ENCODE data around the gene PTF1A. TPM values are rescaled to one million over a fixed set of nuclear protein-coding genes. Genes with fewer than 3 reads are reported as not detected.
"Not testable (repeated sequence)": the region's sequence is repeated elsewhere in the genome, so short reads cannot be mapped to it uniquely, and the experiment has no call there.

Gene PTF1A
- total RNA-seq, 1 experiment from 2014 or later: not detected

GRCh38 chr10:23203369-23204325 is 11.5 kb downstream of the PTF1A start:
- no peak for DNase-seq (ENCODE audit: low read depth)

GRCh38 chr10:23204773-23205172 is 12.7 kb downstream of the PTF1A start:
- no peak for DNase-seq (ENCODE audit: low read depth)

- no peak for DNase-seq (ENCODE audit: low read depth)
Measured at GRCh38 chr10:23205972-23206642, 14.0 kb downstream of the PTF1A start.

DNA sequence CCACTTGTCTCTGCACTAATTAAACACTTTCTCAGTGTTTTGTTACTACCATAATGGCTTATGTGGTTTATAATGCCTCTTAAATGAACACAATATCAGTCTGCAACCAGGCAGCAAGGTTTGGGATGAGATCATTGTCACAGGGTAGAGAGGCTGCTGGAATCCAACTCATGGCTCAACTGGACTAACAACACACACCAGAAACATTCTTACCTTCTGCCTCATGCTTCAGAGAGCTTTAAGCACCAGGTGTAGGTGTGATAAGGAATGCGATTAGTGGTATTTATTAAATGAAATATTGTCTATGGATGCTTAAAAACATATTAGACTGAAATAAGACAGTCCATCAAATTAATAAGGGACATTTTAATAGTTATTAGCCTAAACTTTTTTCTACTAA is 25.4 kb downstream of the PTF1A start:
- DNase-seq (ENCODE audit: low read depth): no peak

- DNase-seq (ENCODE audit: low read depth): no peak
Measured at GRCh38 chr10:23230582-23230981, 38.5 kb downstream of the PTF1A start.

DNA sequence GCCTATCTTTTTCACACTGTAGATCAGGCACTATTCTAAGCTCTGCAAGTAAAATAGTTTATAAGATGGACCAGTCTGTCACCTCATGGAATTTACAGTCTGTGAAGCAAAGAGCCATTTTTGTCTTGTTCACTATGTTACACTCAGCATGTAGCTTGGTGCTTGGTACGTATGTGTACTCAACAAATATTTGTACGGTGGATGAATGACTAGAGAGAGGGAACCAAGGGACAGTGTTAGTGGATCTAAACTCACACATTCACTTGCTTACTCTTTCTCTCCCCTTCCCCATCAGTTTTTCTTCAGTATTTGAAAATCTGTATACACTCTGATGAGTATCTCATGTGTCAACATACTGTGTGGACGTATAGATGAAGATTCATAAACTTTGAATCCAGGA is 45.9 kb downstream of the PTF1A start:
- DNase-seq (ENCODE audit: low read depth): no peak

GRCh38 chr10:23241779-23242178 is 49.7 kb downstream of the PTF1A start:
- not testable (repeated sequence) for DNase-seq (ENCODE audit: low read depth)

Other genes starting within 250 kb of the PTF1A start
- gene MSRB2, start 96.7 kb upstream of the PTF1A start, total RNA-seq (2014; rRNA removed; shearing (Covaris generic)): 7.8 and 9.0 TPM in 2 replicates
- not detected in 2 replicates for gene C10orf67, start 152.5 kb downstream of the PTF1A start, total RNA-seq (2014; rRNA removed; shearing (Covaris generic))
- gene OTUD1, start 246.8 kb downstream of the PTF1A start, total RNA-seq (2014; rRNA removed; shearing (Covaris generic)): 1.1 and 1.5 TPM in 2 replicates

Measured in Daoy (cell line).